ENCODE data around the gene TEX35.

DNA sequence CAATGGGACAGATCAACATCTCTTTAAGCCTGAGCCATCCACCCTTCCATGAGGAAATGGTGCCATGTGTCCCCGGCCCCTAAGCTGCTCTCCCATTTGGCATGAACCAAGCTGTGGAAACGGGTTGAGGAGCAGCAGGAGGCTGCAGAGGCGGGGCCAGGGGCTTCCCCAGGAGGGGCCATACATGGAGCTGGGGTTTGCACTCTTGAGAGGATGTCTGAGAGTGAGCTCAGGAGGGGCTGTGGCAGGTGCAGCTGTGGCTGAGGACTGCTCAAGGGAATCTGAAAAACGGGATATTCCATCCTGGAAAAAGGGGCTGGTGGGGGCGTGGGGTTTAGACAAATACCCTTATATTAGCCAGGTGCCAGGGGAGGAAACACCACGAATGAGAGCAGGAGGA, 9.1 kb upstream of the TEX35 start:
- TF ChIP-seq BHLHE40 (IDR thresholded peaks at IDR 0.05; ENCODE audit: borderline replicate concordance) (no peak), ZNF384 (IDR thresholded peaks at IDR 0.05) (no peak), FOXM1 (IDR thresholded peaks at IDR 0.05; ENCODE audit: borderline replicate concordance) (no peak), FOXA1 (IDR thresholded peaks at IDR 0.05) (no peak), CTBP1 (IDR thresholded peaks at IDR 0.05; ENCODE audit: borderline replicate concordance) (no peak), PKNOX1 (IDR thresholded peaks at IDR 0.05) (no peak)
